H1 (cell line): Measurements from ENCODE around the gene MBTPS1. TPM values are rescaled to one million over a fixed set of nuclear protein-coding genes. Genes with fewer than 3 reads are reported as not detected.

Experiments used
- CTCF ChIA-PET: fragments of 300-600 bp; sonication (Branson Sonifier 250); formaldehyde crosslinking; loops from one replicate; lab custom pipeline; 2021; ENCODE audit not compliant: partially characterized antibody; lab: Charles Lee
- POLR2A ChIA-PET: fragments of 300-600 bp; sonication (Branson Sonifier 250); formaldehyde crosslinking; loops from one replicate; lab custom pipeline; 2021; ENCODE audit warnings: inconsistent platforms; ENCODE audit not compliant: partially characterized antibody; lab: Charles Lee
- DNase-seq, 2 experiments: peaks; one replicate each; pipeline versions ENCODE4 v3.0.0 to v3.0.0-alpha.2; 2010 to 2022; ENCODE audit warnings: low spot score in 2 of 2, low read depth in 1 of 2, mixed read lengths in 1 of 2
- FAIRE-seq: peaks from 2 replicates; lab custom pipeline; 2011; peaks lifted over from hg19 to GRCh38; lab: Jason Lieb, UNC
- H2AFZ ChIP-seq: 2 replicates; pipeline ENCODE4 v1.8.1; 2012; ENCODE audit warnings: low read length, inconsistent platforms
- H2AK5ac ChIP-seq: 2 replicates; pipeline ENCODE4 v1.6.1; 2013; ENCODE audit warnings: low read depth, low read length
- H2BK120ac ChIP-seq: replicated peaks from 2 replicates; pipeline ENCODE3; 2013; ENCODE audit warnings: low read depth, low read length, inconsistent platforms
- H2BK12ac ChIP-seq: 2 replicates; pipeline ENCODE4 v1.6.1; 2013; ENCODE audit warnings: low read depth, low read length
- H2BK15ac ChIP-seq: 2 replicates; pipeline ENCODE4 v1.6.1; 2013; ENCODE audit warnings: low read length
- H2BK20ac ChIP-seq: 2 replicates; pipeline ENCODE4 v1.6.1; 2013; ENCODE audit warnings: low read length
- H2BK5ac ChIP-seq: 2 replicates; pipeline ENCODE4 v1.6.1; 2013; ENCODE audit warnings: low read depth, low read length
- H3K14ac ChIP-seq: 2 replicates; pipeline ENCODE4 v1.6.1; 2013; ENCODE audit warnings: inconsistent platforms; ENCODE audit not compliant: insufficient read length
- H3K18ac ChIP-seq: 2 replicates; pipeline ENCODE4 v1.6.1; 2013; ENCODE audit warnings: low read length; ENCODE audit errors: extremely low read depth
- H3K23ac ChIP-seq: 2 replicates; pipeline ENCODE4 v1.6.1; 2013; ENCODE audit warnings: inconsistent platforms; ENCODE audit not compliant: insufficient read length
- H3K23me2 ChIP-seq: 2 replicates; pipeline ENCODE4 v1.6.1; 2013; ENCODE audit warnings: low read depth, low read length
- H3K27ac ChIP-seq: 2 replicates; pipeline ENCODE4 v1.6.1; 2011; ENCODE audit warnings: low read depth, low read length, inconsistent platforms
- H3K27me3 ChIP-seq, 4 experiments: replicated peaks in 1 of 4; 1 replicate in 1 of 4; 2 replicates in 3 of 4; pipeline versions ENCODE4 v1.6.1 to v1.8.1; 2011 to 2013; ENCODE audit warnings: low read length in 3 of 4, mild to moderate bottlenecking in 3 of 4, inconsistent platforms in 2 of 4, mixed read lengths in 2 of 4, moderate library complexity in 1 of 4; ENCODE audit not compliant: control insufficient read depth in 3 of 4, insufficient read depth in 3 of 4; ENCODE audit errors: extremely low read depth in 1 of 4
- H3K36me3 ChIP-seq, 4 experiments: 2 replicates each; pipeline versions ENCODE4 v1.6.1 to v1.8.1; 2011 to 2013; ENCODE audit warnings: mild to moderate bottlenecking in 4 of 4, low read length in 3 of 4, moderate library complexity in 2 of 4, control low read depth in 1 of 4, inconsistent platforms in 1 of 4; ENCODE audit not compliant: insufficient read depth in 4 of 4, control insufficient read depth in 2 of 4
- H3K4ac ChIP-seq: replicated peaks from 2 replicates; pipeline ENCODE3; 2013; ENCODE audit warnings: low read length, low read depth, mixed read lengths, inconsistent platforms; ENCODE audit not compliant: insufficient read length
- H3K4me1 ChIP-seq, 4 experiments: replicated peaks in 1 of 4; 1 replicate in 1 of 4; 2 replicates in 3 of 4; pipeline versions ENCODE4 v1.6.1 to v1.8.1; 2011 to 2013; ENCODE audit warnings: low read length in 3 of 4, inconsistent platforms in 2 of 4, mixed read lengths in 1 of 4; ENCODE audit not compliant: insufficient read depth in 4 of 4, control insufficient read depth in 3 of 4
- H3K4me2 ChIP-seq, 2 experiments: 2 replicates each; pipeline versions ENCODE4 v1.6.1 to v1.8.1; 2011 to 2013; ENCODE audit warnings: low read depth in 2 of 2, low read length in 2 of 2, control low read depth in 1 of 2, inconsistent platforms in 1 of 2, mild to moderate bottlenecking in 1 of 2; ENCODE audit not compliant: insufficient read depth in 1 of 2
- H3K4me3 ChIP-seq, 4 experiments: fragments of 200-600, 300-600 bp in 1 of 4; sonication (generic), shearing (Covaris generic), sonication (Bioruptor Twin) in 1 of 4; 2 replicates each; pipeline versions ENCODE4 v1.5.1 to v1.8.1; 2011 to 2016; ENCODE audit warnings: low read length in 4 of 4, low read depth in 3 of 4, control low read depth in 2 of 4, inconsistent platforms in 2 of 4, mild to moderate bottlenecking in 2 of 4, mixed read lengths in 1 of 4, moderate library complexity in 1 of 4; ENCODE audit not compliant: insufficient read depth in 2 of 4; ENCODE audit errors: extremely low read depth in 1 of 4
- H3K56ac ChIP-seq: replicated peaks from 2 replicates; pipeline ENCODE3; 2013; ENCODE audit warnings: low read depth, mild to moderate bottlenecking, mixed read lengths, low read length, inconsistent platforms; ENCODE audit not compliant: insufficient read length
- H3K79me1 ChIP-seq: 2 replicates; pipeline ENCODE4 v1.6.1; 2013; ENCODE audit warnings: low read depth, low read length, control low read depth
- H3K79me2 ChIP-seq, 2 experiments: 2 replicates each; pipeline versions ENCODE4 v1.6.1 to v1.8.1; 2012 to 2013; ENCODE audit warnings: low read length in 2 of 2, mild to moderate bottlenecking in 2 of 2, inconsistent platforms in 1 of 2; ENCODE audit not compliant: insufficient read depth in 2 of 2, control insufficient read depth in 1 of 2
- H3K9ac ChIP-seq, 4 experiments: replicated peaks in 1 of 4; 1 replicate in 1 of 4; 2 replicates in 3 of 4; pipeline versions ENCODE4 v1.6.1 to v1.8.1; 2011 to 2013; ENCODE audit warnings: low read depth in 3 of 4, low read length in 3 of 4, control low read depth in 2 of 4, mild to moderate bottlenecking in 2 of 4, moderate library complexity in 2 of 4, inconsistent platforms in 1 of 4; ENCODE audit errors: extremely low read depth in 1 of 4
- H3K9me3 ChIP-seq, 2 experiments: 2 replicates each; pipeline versions ENCODE4 v1.6.1 to v1.8.1; 2012 to 2013; ENCODE audit warnings: mild to moderate bottlenecking in 2 of 2, moderate library complexity in 2 of 2, control low read depth in 1 of 2, inconsistent platforms in 1 of 2, low read depth in 1 of 2, low read length in 1 of 2, mixed read lengths in 1 of 2; ENCODE audit not compliant: insufficient read depth in 2 of 2
- H4K20me1 ChIP-seq, 2 experiments: replicated peaks in 1 of 2; 2 replicates each; pipeline versions ENCODE3 to v1.8.1; 2011 to 2013; ENCODE audit warnings: inconsistent platforms in 2 of 2, low read length in 2 of 2, mild to moderate bottlenecking in 1 of 2; ENCODE audit not compliant: insufficient read depth in 2 of 2, control insufficient read depth in 1 of 2
- H4K5ac ChIP-seq: 2 replicates; pipeline ENCODE4 v1.6.1; 2013; ENCODE audit warnings: low read length, low read depth, mixed read lengths, inconsistent platforms; ENCODE audit not compliant: insufficient read length
- H4K8ac ChIP-seq: 2 replicates; pipeline ENCODE4 v1.8.0; 2013; ENCODE audit warnings: mild to moderate bottlenecking, moderate library complexity, low read length, inconsistent platforms; ENCODE audit not compliant: insufficient read depth; ENCODE audit errors: extremely low read depth
- H4K91ac ChIP-seq: replicated peaks from 2 replicates; pipeline ENCODE3; 2013; ENCODE audit warnings: low read length, mixed read lengths, inconsistent platforms; ENCODE audit not compliant: insufficient read length
- KDM5A ChIP-seq: fragments of 200-600 bp; IDR thresholded peaks from 2 replicates; pipeline ENCODE4 v1.7.1; 2012; ENCODE audit warnings: mild to moderate bottlenecking, low read length, inconsistent platforms, mixed read lengths
- MAFK ChIP-seq: IDR thresholded peaks from 2 replicates; pipeline ENCODE4 v1.6.1; 2012; ENCODE audit warnings: low read depth, mild to moderate bottlenecking, improper control_type of control experiment, low read length
- WGBS, 2 experiments: shearing (Covaris generic) in 1 of 2; methylation state at CpG; one replicate each; pipeline versions ENCODE4 v1.1.6 to v1.1.7; 2013 to 2015; ENCODE audit warnings: low lambda C conversion rate in 2 of 2, mixed read lengths in 2 of 2, inconsistent platforms in 1 of 2, low coverage in 1 of 2, missing lambda C conversion rate in 1 of 2; ENCODE audit not compliant: insufficient replicate concordance in 2 of 2, insufficient coverage in 1 of 2, insufficient read length in 1 of 2; ENCODE audit errors: extremely low coverage in 1 of 2, missing lambda C conversion rate in 1 of 2; 5-methylcytosine and 5-hydroxymethylcytosine counted together
- polyA plus RNA-seq, 7 experiments: library from polyadenylated mRNA; depleted of rRNA in 3 of 7; stranded (reverse) in 5 of 7; unstranded in 2 of 7; fragments of >200 nt in 5 of 7; fragments of 200-250 nt in 2 of 7; gene quantifications; 1 replicate in 5 of 7; 2 replicates in 1 of 7; 4 replicates in 1 of 7; pipeline versions ENCODE4 v1.2.1 to v1.2.3, GENCODE V29; 2011 to 2013; ENCODE audit warnings: missing spikeins in 2 of 7, mixed read lengths in 2 of 7
- total RNA-seq: library from RNA; stranded (reverse); fragmentation: NEBNext Ultra II Directional; extraction: Animal tissue kit (Norgen Biotek cat#: 25700); gene quantifications from 2 replicates; pipeline ENCODE4 v1.2.1, GENCODE V29; 2021

The MBTPS1 gene
- total and polyA plus RNA-seq, 2 of the 8 experiments (the other 6 are each of a cell fraction or from before 2014, with no cell fraction given) = 30.6 to 53.3 TPM

- no peaks in the 10 kb centered on the region for H3K23me2 ChIP-seq
- no peaks in the 10 kb centered on the region for H3K9me3 ChIP-seq
- H2BK15ac ChIP-seq = no peak overlapping the region
- H3K79me2 ChIP-seq = peaks cover 7 to 95% of the 10 kb centered on the region in 2 experiments
- no peak overlapping the region for H3K14ac ChIP-seq
- no peak overlapping the region for H3K56ac ChIP-seq
- H3K18ac ChIP-seq = no peak overlapping the region
- H4K8ac ChIP-seq = no peak overlapping the region
- FAIRE-seq = no peak
- no peak overlapping the region for H3K23ac ChIP-seq
- peaks cover 17 to 25% of the 10 kb centered on the region in 2 experiments for H4K20me1 ChIP-seq
- H3K79me1 ChIP-seq = peaks cover 12% of the 10 kb centered on the region; the same call in 1 of the 2 replicates
- H2BK5ac ChIP-seq = peak overlapping the region; percentile 12; the same call in 1 of the 2 replicates
- peaks cover 0 to 4% (median 0%) of the 10 kb centered on the region in 4 experiments; a peak in 3 of 8 replicates for H3K36me3 ChIP-seq
- no peak overlapping the region for H2BK12ac ChIP-seq
- H4K91ac ChIP-seq = no peak overlapping the region
- H4K5ac ChIP-seq = no peak overlapping the region
- H2AFZ ChIP-seq = no peak overlapping the region
- H3K27me3 ChIP-seq = peaks cover 0 to 1% (median 0%) of the 10 kb centered on the region in 4 experiments; a peak in 1 of 7 replicates
- no peak overlapping the region for H3K4me2 ChIP-seq
- no peak overlapping the region for H3K4ac ChIP-seq
- no peaks in the 10 kb centered on the region for H3K4me1 ChIP-seq
- no peak overlapping the region for H3K27ac ChIP-seq
- H2BK120ac ChIP-seq = no peak overlapping the region
- no peak overlapping the region for H2AK5ac ChIP-seq
- no peak for DNase-seq
- ChIA-PET POLR2A (interaction anchor here (1.0 to 3.4 kb wide), 2 partner anchors 9 to 28 kb away, joined by 3 to 19 read pairs; partner anchors contain the start of gene MBTPS1), CTCF (interaction anchor here (1.0 to 5.1 kb wide), 3 partner anchors 22 to 42 kb away, joined by 3 to 27 read pairs (median 6); no protein-coding TSS in a partner anchor)
- H3K9ac ChIP-seq = no peak overlapping the region
- no peak for TF ChIP-seq MAFK
- no peak for TF ChIP-seq KDM5A
- no peak overlapping the region for H3K4me3 ChIP-seq
- WGBS, 2 experiments = 95% methylated on average over 2 of the region's 2 CpGs; no CpG with 5 or more reads in 1 of the 2 experiments
- H2BK20ac ChIP-seq = no peak overlapping the region
These were observed 8.8 kb downstream of the MBTPS1 start for GRCh38 chr16:84107921-84108320.
